Vagina (tissue), 2 donors: ENCODE measurements around the gene SMPD2. TPM values are rescaled to one million over a fixed set of nuclear protein-coding genes. Genes with fewer than 3 reads are reported as not detected.

Experiments used
- DNase-seq, 2 donors: peaks; one replicate each; pipeline ENCODE4 v3.0.0-alpha.2; 2017; ENCODE audit errors: extremely low spot score in 2 of 2
- H3K27ac ChIP-seq: fragments of 200-600 bp; sonication (generic); one replicate; pipeline ENCODE4 v1.5.1; 2019
- H3K27me3 ChIP-seq: fragments of 200-600 bp; sonication (generic); one replicate; pipeline ENCODE4 v1.5.1; 2019
- H3K36me3 ChIP-seq, 2 donors: fragments of 200-600 bp; sonication (generic); one replicate each; pipeline ENCODE4 v1.5.1; 2017 to 2019
- H3K4me1 ChIP-seq: fragments of 200-600 bp; sonication (generic); one replicate; pipeline ENCODE4 v1.5.1; 2019
- H3K4me3 ChIP-seq, 2 donors: fragments of 200-600 bp; sonication (generic); 1 replicate in 1 of 2; 2 replicates in 1 of 2; pipeline ENCODE4 v1.5.1; 2016 to 2019
- H3K9me3 ChIP-seq: fragments of 200-600 bp; sonication (generic); one replicate; pipeline ENCODE4 v1.5.1; 2019
- POLR2A ChIP-seq, 2 donors: fragments of 450-650 bp; IDR thresholded peaks; one replicate each; pipeline ENCODE4 v1.6.1; 2017; ENCODE audit warnings: antibody characterized with exemption in 2 of 2, mild to moderate bottlenecking in 2 of 2, moderate library complexity in 2 of 2
- POLR2AphosphoS5 ChIP-seq, 2 donors: sonication (generic); formaldehyde crosslinking; IDR thresholded peaks; one replicate each; pipeline ENCODE4 v1.9.0; 2017; ENCODE audit warnings: antibody characterized with exemption in 2 of 2, mild to moderate bottlenecking in 2 of 2, low read depth in 1 of 2; ENCODE audit not compliant: insufficient read depth in 1 of 2
- intact Hi-C: fragments of 100-400 bp; cut with DNase I; formaldehyde crosslinking; loops from one replicate; pipeline ENCODE4 v1.15.1; 2023
- total RNA-seq: library from RNA; depleted of rRNA; stranded (reverse); fragments of >200 nt; gene quantifications from one replicate; pipeline ENCODE4 v1.2.3, GENCODE V29; 2016
- TF ChIP-seq, protein P1 (sequence below), 3 experiments: fragments of 450-650 bp in 2 of 3; fragments of 200-600 bp in 1 of 3; sonication (generic) in 1 of 3; IDR thresholded peaks; one replicate each; pipeline ENCODE4 v1.5.1; 2017 to 2019; ENCODE audit warnings: antibody characterized with exemption in 3 of 3, mild to moderate bottlenecking in 2 of 3, moderate library complexity in 2 of 3

The SMPD2 gene
- total RNA-seq, 1 donor from 2014 or later: 21.4 TPM

DNA sequence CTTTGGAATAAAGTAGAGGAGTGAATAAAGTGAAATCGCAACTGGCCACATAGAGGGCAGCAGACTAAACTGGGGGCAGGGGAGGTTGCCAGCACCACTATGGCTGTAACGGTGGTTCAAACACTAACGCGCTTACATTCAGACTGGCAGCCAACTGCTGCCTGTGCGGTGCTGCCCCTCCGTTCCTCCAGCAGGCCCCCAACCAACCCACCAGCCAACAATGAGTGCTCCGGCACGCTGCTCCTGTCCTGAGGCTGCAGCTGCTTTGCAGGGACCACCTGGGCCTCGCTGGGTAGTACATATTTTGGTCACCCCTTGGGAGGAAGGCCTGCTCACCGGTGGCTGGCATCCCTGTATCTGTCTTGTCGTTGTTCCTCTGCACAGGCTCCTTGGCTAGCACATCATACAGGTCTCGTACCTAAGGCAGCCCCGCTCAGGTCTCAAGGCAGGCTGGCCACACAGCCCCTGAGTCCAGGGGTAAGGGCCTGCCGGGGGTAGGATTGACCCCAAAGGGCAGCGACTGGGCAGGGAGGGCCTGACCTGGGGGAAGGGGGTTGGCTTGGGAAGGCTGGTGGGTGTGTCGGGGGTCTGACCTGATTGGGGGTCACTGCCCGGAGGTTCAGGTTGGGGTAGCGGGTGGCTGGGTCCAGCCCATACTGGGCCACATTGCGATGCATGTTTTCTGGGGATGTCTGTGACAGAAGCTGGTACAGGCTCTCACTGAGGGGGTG lies 8.7 kb downstream of the SMPD2 start:
- peaks cover 0 to 36% of the 10 kb centered on the region in 2 donors for H3K36me3 ChIP-seq
- intact Hi-C loops: no loop called here
- DNase-seq: peak; percentile 64 to 76
- no peak overlapping the region for H3K4me3 ChIP-seq
- peaks cover 23% of the 10 kb centered on the region for H3K4me1 ChIP-seq
- H3K9me3 ChIP-seq: no peaks in the 10 kb centered on the region
- TF ChIP-seq POLR2AphosphoS5 (IDR thresholded peaks at IDR 0.05; ENCODE audit: insufficient read depth in 1 of 2, low read depth in 1 of 2): no peak
- TF ChIP-seq POLR2A (IDR thresholded peaks at IDR 0.05): no peak
- TF ChIP-seq, protein P1, sequence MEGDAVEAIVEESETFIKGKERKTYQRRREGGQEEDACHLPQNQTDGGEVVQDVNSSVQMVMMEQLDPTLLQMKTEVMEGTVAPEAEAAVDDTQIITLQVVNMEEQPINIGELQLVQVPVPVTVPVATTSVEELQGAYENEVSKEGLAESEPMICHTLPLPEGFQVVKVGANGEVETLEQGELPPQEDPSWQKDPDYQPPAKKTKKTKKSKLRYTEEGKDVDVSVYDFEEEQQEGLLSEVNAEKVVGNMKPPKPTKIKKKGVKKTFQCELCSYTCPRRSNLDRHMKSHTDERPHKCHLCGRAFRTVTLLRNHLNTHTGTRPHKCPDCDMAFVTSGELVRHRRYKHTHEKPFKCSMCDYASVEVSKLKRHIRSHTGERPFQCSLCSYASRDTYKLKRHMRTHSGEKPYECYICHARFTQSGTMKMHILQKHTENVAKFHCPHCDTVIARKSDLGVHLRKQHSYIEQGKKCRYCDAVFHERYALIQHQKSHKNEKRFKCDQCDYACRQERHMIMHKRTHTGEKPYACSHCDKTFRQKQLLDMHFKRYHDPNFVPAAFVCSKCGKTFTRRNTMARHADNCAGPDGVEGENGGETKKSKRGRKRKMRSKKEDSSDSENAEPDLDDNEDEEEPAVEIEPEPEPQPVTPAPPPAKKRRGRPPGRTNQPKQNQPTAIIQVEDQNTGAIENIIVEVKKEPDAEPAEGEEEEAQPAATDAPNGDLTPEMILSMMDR (IDR thresholded peaks at IDR 0.05): no peak
- H3K27ac ChIP-seq: no peak overlapping the region
- no peaks in the 10 kb centered on the region for H3K27me3 ChIP-seq

DNA sequence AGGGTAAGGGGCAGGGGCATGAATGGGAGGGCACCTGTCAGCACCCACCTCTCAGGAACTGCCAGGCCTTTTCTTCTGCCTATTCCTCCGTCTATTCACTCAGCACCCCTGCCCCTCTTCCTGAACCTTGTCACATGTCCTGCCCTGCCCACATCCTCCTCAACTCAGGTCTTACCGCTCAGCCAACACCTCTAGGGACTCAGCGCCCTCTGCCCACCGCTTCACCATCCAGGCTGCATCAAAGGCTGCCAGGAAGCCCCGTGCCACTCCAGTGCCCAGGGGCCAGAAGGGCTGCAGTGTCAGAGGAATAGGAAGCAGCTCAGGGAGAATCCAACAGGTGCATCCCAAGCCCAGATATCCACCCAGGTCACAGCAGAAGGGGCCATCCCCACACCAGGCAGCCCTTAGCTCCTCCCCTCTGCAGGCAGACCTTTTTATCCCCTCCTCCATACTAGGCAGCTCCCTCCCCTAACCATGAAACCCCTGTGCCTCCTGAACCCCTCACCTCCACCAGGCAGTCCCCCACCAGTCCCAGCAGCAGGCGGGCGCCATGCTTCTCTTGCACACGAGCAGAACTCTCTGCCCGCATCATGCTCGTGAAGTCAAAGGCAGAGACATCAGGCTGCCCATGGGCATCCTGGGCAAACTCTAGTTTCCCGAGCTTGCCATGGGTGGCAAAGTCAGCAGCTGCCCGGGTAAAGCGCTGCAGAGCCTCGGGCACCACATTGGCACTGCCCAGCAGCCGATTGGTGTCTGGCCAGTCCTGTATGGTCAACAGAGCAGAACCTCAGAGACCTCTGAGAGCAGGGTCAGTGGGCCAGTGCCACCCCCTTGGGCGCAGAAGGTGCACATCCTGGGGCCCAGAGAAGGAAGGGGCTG lies 9.5 kb downstream of the SMPD2 start:
- peaks cover 31% of the 10 kb centered on the region for H3K4me1 ChIP-seq

DNA sequence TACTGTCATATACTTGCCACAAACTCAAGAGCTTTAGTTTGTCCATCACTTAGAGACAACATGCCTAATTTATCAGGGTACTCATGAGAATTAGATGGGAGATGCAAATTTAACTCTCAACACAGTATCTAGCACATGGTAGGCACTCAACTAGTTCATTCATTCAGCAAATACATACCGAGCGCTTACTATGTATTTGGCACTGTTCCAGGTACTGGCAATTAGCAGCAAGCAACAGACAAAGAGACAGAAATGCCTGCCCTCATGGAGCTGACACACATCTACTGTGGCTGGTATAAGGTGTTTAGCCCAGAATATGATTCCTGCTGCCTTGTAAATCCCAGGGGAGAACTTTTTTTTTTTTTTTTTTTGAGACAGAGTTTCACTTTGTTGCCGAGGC lies 10.3 kb downstream of the SMPD2 start:
- DNase-seq: peak in 1 of 2 donors; percentile 47
- intact Hi-C loops: no loop called here

More for the DNA sequence above, 9.5 kb downstream of the SMPD2 start:
- H3K36me3 ChIP-seq: peaks cover 0 to 28% of the 10 kb centered on the region in 2 donors
- no peaks in the 10 kb centered on the region for H3K27me3 ChIP-seq
- no peak for TF ChIP-seq POLR2A (IDR thresholded peaks at IDR 0.05)
- TF ChIP-seq, protein P1 (IDR thresholded peaks at IDR 0.05): no peak
- no peak for TF ChIP-seq POLR2AphosphoS5 (IDR thresholded peaks at IDR 0.05; ENCODE audit: insufficient read depth in 1 of 2, low read depth in 1 of 2)
- no peak overlapping the region for H3K27ac ChIP-seq
- H3K9me3 ChIP-seq: no peaks in the 10 kb centered on the region
- peak; percentile 84 to 90 for DNase-seq
- H3K4me3 ChIP-seq: no peak overlapping the region
- intact Hi-C loops: no loop called here

DNA sequence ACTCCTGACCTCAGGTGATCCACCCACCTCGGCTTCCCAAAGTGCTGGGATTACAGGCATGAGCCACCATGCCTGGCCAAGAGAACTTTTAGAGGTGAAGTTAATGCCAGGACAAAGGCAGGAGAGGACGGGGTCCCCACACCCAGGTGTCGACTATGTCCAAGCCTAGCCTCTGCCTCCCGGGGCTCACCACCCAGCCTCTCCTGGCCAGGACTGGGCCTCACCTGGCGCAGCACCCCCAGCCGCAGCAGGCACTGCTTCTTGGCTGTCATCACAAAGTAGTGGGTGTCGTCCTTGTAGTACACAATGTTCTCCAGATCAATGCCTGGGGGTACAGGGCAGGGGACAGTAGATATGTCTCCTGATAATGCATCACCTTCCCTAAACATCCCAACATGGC lies 10.9 kb downstream of the SMPD2 start:
- Histone ChIP-seq H3K4me3 (no peak overlapping the region), H3K9me3 (no peaks in the 10 kb centered on the region), H3K36me3 (peaks cover 0 to 16% of the 10 kb centered on the region in 2 donors), H3K4me1 (peaks cover 36% of the 10 kb centered on the region), H3K27me3 (no peaks in the 10 kb centered on the region), H3K27ac (no peak overlapping the region)
- DNase-seq: peak in 1 of 2 donors; percentile 82
- intact Hi-C loops: no loop called here
- TF ChIP-seq POLR2AphosphoS5 (IDR thresholded peaks at IDR 0.05; ENCODE audit: insufficient read depth in 1 of 2, low read depth in 1 of 2) (no peak), POLR2A (IDR thresholded peaks at IDR 0.05) (no peak)

More for the DNA sequence above, 10.3 kb downstream of the SMPD2 start:
- Histone ChIP-seq H3K4me1 (peaks cover 31% of the 10 kb centered on the region), H3K9me3 (no peaks in the 10 kb centered on the region), H3K27me3 (no peaks in the 10 kb centered on the region), H3K36me3 (peaks cover 0 to 22% of the 10 kb centered on the region in 2 donors), H3K27ac (no peak overlapping the region), H3K4me3 (no peak overlapping the region)
- TF ChIP-seq POLR2AphosphoS5 (IDR thresholded peaks at IDR 0.05; ENCODE audit: insufficient read depth in 1 of 2, low read depth in 1 of 2): no peak
- TF ChIP-seq POLR2A (IDR thresholded peaks at IDR 0.05): no peak
- TF ChIP-seq, protein P1 (IDR thresholded peaks at IDR 0.05): no peak

DNA sequence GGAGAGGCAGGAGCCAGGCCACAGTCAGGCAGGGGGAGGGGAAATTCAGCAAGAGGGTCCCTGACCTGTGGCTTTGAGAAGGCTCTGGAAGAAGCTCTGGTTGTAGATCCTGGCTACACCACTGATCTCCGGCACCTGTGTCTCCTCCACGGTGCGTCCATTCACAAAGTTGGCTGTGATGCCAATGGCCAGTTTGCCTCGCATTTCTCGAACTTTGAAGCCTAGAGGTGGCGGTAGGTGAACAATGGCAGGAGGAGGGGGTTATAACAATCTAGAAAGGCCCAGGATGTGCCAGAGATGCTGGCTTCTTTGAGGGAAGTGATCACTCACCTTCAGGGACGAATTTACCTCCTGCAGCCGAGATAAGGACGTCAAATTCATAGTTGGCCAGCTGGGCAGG lies 11.7 kb downstream of the SMPD2 start:
- Histone ChIP-seq H3K4me3 (no peak overlapping the region), H3K4me1 (peaks cover 44% of the 10 kb centered on the region)

More for the DNA sequence above, 11.7 kb downstream of the SMPD2 start:
- intact Hi-C loops: no loop called here
- Histone ChIP-seq H3K27me3 (no peaks in the 10 kb centered on the region), H3K9me3 (no peaks in the 10 kb centered on the region), H3K27ac (no peak overlapping the region), H3K36me3 (peaks cover 0 to 10% of the 10 kb centered on the region in 2 donors)
- no peak for TF ChIP-seq POLR2A (IDR thresholded peaks at IDR 0.05)
- TF ChIP-seq, protein P1 (IDR thresholded peaks at IDR 0.05): no peak
- no peak for TF ChIP-seq POLR2AphosphoS5 (IDR thresholded peaks at IDR 0.05; ENCODE audit: insufficient read depth in 1 of 2, low read depth in 1 of 2)
- no peak for DNase-seq
